ENCODE results near the gene ASB5. TPM values are rescaled to one million over a fixed set of nuclear protein-coding genes. Genes with fewer than 3 reads are reported as not detected.

Gene ASB5
- total and polyA plus RNA-seq, 2 of the 8 experiments (the other 6 are each of a cell fraction or from before 2014, with no cell fraction given), result 0.02 TPM; not detected in 1

- WGBS, 2 experiments (ENCODE audit: extremely low coverage in 1 of 2, insufficient coverage in 1 of 2, insufficient read length in 1 of 2, insufficient replicate concordance in 2 of 2, low coverage in 1 of 2, low lambda C conversion rate in 2 of 2, missing lambda C conversion rate in 1 of 2), result 66% methylated on average over 4 of the region's 4 CpGs; no CpG with 5 or more reads in 1 of the 2 experiments
- Histone ChIP-seq H2BK12ac (ENCODE audit: low read depth, low read length) (no peak overlapping the region), H3K4me2 (ENCODE audit: insufficient read depth in 1 of 2, low read depth in 2 of 2, low read length in 2 of 2) (no peak overlapping the region), H3K9ac (replicated peaks in 1 of 4; ENCODE audit: extremely low read depth in 1 of 4, low read depth in 3 of 4, low read length in 3 of 4) (no peak overlapping the region), H2AFZ (ENCODE audit: low read length) (no peak overlapping the region), H3K23ac (ENCODE audit: insufficient read length) (no peak overlapping the region), H3K23me2 (ENCODE audit: low read depth, low read length) (no peaks in the 10 kb centered on the region), H3K4ac (replicated peaks; ENCODE audit: insufficient read length, low read depth, low read length) (no peak overlapping the region), H3K36me3 (ENCODE audit: control insufficient read depth in 2 of 4, insufficient read depth in 4 of 4, low read length in 3 of 4) (no peaks in the 10 kb centered on the region), H3K27me3 (replicated peaks in 1 of 4; ENCODE audit: control insufficient read depth in 3 of 4, extremely low read depth in 1 of 4, insufficient read depth in 3 of 4, low read length in 3 of 4) (no peaks in the 10 kb centered on the region), H3K4me1 (replicated peaks in 1 of 4; ENCODE audit: control insufficient read depth in 3 of 4, insufficient read depth in 4 of 4, low read length in 3 of 4) (no peaks in the 10 kb centered on the region), H3K79me2 (ENCODE audit: control insufficient read depth in 1 of 2, insufficient read depth in 2 of 2, low read length in 2 of 2) (no peaks in the 10 kb centered on the region), H2BK20ac (ENCODE audit: low read length) (no peak overlapping the region), H4K5ac (ENCODE audit: insufficient read length, low read depth, low read length) (no peak overlapping the region), H3K56ac (replicated peaks; ENCODE audit: insufficient read length, low read depth, low read length) (no peak overlapping the region), H3K14ac (ENCODE audit: insufficient read length) (no peak overlapping the region), H3K27ac (ENCODE audit: low read depth, low read length) (no peak overlapping the region), H2AK5ac (ENCODE audit: low read depth, low read length) (no peak overlapping the region), H2BK120ac (replicated peaks; ENCODE audit: low read depth, low read length) (no peak overlapping the region), H3K9me3 (ENCODE audit: insufficient read depth in 2 of 2, low read depth in 1 of 2, low read length in 1 of 2) (no peaks in the 10 kb centered on the region), H4K8ac (ENCODE audit: extremely low read depth, insufficient read depth, low read length) (no peak overlapping the region), H3K4me3 (ENCODE audit: extremely low read depth in 1 of 4, insufficient read depth in 2 of 4, low read depth in 3 of 4, low read length in 4 of 4) (no peak overlapping the region), H4K91ac (replicated peaks; ENCODE audit: insufficient read length, low read length) (no peak overlapping the region), H2BK15ac (ENCODE audit: low read length) (no peak overlapping the region), H3K79me1 (ENCODE audit: low read depth, low read length) (no peaks in the 10 kb centered on the region), H2BK5ac (ENCODE audit: low read depth, low read length) (no peak overlapping the region), H4K20me1 (replicated peaks in 1 of 2; ENCODE audit: control insufficient read depth in 1 of 2, insufficient read depth in 2 of 2, low read length in 2 of 2) (no peaks in the 10 kb centered on the region), H3K18ac (ENCODE audit: extremely low read depth, low read length) (no peak overlapping the region)
- FAIRE-seq (no peak), DNase-seq (ENCODE audit: low read depth in 1 of 2, low spot score in 2 of 2) (no peak)
- CTCF ChIA-PET (ENCODE audit: partially characterized antibody), result interaction anchor here (0.8 to 2.1 kb wide), 3 partner anchors 10 to 183 kb away, joined by 3 to 5 read pairs (median 3); no protein-coding TSS in a partner anchor
- POLR2A ChIA-PET (ENCODE audit: partially characterized antibody), result no interaction called here
- no peak for TF ChIP-seq KDM4A (IDR thresholded peaks at IDR 0.05; ENCODE audit: low read depth, low read length, severe bottlenecking)
- TF ChIP-seq SP2 (IDR thresholded peaks at IDR 0.05; ENCODE audit: low read length), result no peak
- no peak for TF ChIP-seq ATF3 (IDR thresholded peaks at IDR 0.05; ENCODE audit: insufficient read depth, low read depth, low read length)
- TF ChIP-seq BCL11A (IDR thresholded peaks at IDR 0.05; ENCODE audit: low read depth in 2 of 2, low read length in 2 of 2), result no peak
- no peak for TF ChIP-seq POLR2A (IDR thresholded peaks at IDR 0.05; ENCODE audit: control extremely low read depth in 1 of 2, low read depth in 2 of 2, low read length in 2 of 2)
- TF ChIP-seq NRF1 (IDR thresholded peaks at IDR 0.05; ENCODE audit: low read depth, low read length), result no peak
- TF ChIP-seq PHF8 (conservative IDR thresholded peaks at IDR 0.05; ENCODE audit: low read depth, low read length), result no peak
- no peak for TF ChIP-seq ZNF274 (IDR thresholded peaks at IDR 0.05; ENCODE audit: borderline replicate concordance, extremely low read depth, low read length)
- TF ChIP-seq CHD1 (IDR thresholded peaks at IDR 0.05; ENCODE audit: low read depth, low read length), result no peak
- TF ChIP-seq JUND (IDR thresholded peaks at IDR 0.05; ENCODE audit: low read length), result no peak
- TF ChIP-seq CTBP2 (IDR thresholded peaks at IDR 0.05; ENCODE audit: borderline replicate concordance, insufficient read depth, insufficient read length, low read length), result no peak
- TF ChIP-seq SRF (IDR thresholded peaks at IDR 0.05; ENCODE audit: low read depth, low read length), result no peak
These were observed 30.2 kb downstream of the ASB5 start for GRCh38 chr4:176238826-176239225.

All from H1 (cell line).